ENCODE measurements around the gene BROX.

The BROX gene

GRCh38 chr1:222728746-222729145 is 16.4 kb downstream of the BROX start:
- H3K4me2 ChIP-seq (ENCODE audit: low read length), result no peak overlapping the region
- TF ChIP-seq, protein P1, sequence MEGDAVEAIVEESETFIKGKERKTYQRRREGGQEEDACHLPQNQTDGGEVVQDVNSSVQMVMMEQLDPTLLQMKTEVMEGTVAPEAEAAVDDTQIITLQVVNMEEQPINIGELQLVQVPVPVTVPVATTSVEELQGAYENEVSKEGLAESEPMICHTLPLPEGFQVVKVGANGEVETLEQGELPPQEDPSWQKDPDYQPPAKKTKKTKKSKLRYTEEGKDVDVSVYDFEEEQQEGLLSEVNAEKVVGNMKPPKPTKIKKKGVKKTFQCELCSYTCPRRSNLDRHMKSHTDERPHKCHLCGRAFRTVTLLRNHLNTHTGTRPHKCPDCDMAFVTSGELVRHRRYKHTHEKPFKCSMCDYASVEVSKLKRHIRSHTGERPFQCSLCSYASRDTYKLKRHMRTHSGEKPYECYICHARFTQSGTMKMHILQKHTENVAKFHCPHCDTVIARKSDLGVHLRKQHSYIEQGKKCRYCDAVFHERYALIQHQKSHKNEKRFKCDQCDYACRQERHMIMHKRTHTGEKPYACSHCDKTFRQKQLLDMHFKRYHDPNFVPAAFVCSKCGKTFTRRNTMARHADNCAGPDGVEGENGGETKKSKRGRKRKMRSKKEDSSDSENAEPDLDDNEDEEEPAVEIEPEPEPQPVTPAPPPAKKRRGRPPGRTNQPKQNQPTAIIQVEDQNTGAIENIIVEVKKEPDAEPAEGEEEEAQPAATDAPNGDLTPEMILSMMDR (IDR thresholded peaks at IDR 0.05), result no peak
- no peak overlapping the region for H2AFZ ChIP-seq
- H3K36me3 ChIP-seq (ENCODE audit: control insufficient read depth, insufficient read depth, low read length), result no peaks in the 10 kb centered on the region
- H3K27ac ChIP-seq, result no peak overlapping the region
- no peaks in the 10 kb centered on the region for H3K79me2 ChIP-seq
- no peaks in the 10 kb centered on the region for H3K9me3 ChIP-seq (ENCODE audit: control insufficient read depth, low read length)
- no peaks in the 10 kb centered on the region for H3K4me1 ChIP-seq
- no peak overlapping the region for H3K4me3 ChIP-seq (ENCODE audit: low read depth, low read length)
- H3K9ac ChIP-seq, result no peak overlapping the region
- H3K27me3 ChIP-seq (ENCODE audit: control insufficient read depth, insufficient read depth, low read length), result no peaks in the 10 kb centered on the region

- Histone ChIP-seq H3K9me3 (ENCODE audit: control insufficient read depth, low read length) (no peaks in the 10 kb centered on the region), H3K27ac (no peak overlapping the region), H3K4me2 (ENCODE audit: low read length) (no peak overlapping the region), H3K9ac (no peak overlapping the region), H3K4me1 (no peaks in the 10 kb centered on the region), H3K27me3 (ENCODE audit: control insufficient read depth, insufficient read depth, low read length) (no peaks in the 10 kb centered on the region), H3K79me2 (no peaks in the 10 kb centered on the region), H3K4me3 (ENCODE audit: low read depth, low read length) (no peak overlapping the region), H3K36me3 (ENCODE audit: control insufficient read depth, insufficient read depth, low read length) (no peaks in the 10 kb centered on the region), H2AFZ (no peak overlapping the region)
- TF ChIP-seq, protein P1 (IDR thresholded peaks at IDR 0.05), result no peak
These were observed 18.5 kb downstream of the BROX start for GRCh38 chr1:222730866-222731265.

GRCh38 chr1:222732216-222733159 is 20.1 kb downstream of the BROX start:
- Histone ChIP-seq H3K9me3 (ENCODE audit: control insufficient read depth, low read length) (no peaks in the 10 kb centered on the region), H3K27me3 (ENCODE audit: control insufficient read depth, insufficient read depth, low read length) (no peaks in the 10 kb centered on the region), H3K27ac (no peak overlapping the region), H3K4me1 (no peaks in the 10 kb centered on the region), H2AFZ (no peak overlapping the region), H3K36me3 (ENCODE audit: control insufficient read depth, insufficient read depth, low read length) (no peaks in the 10 kb centered on the region), H3K4me3 (ENCODE audit: low read depth, low read length) (no peak overlapping the region), H3K79me2 (no peaks in the 10 kb centered on the region), H3K9ac (no peak overlapping the region), H3K4me2 (ENCODE audit: low read length) (no peak overlapping the region)
- TF ChIP-seq, protein P1 (IDR thresholded peaks at IDR 0.05), result no peak

- no peak overlapping the region for H3K4me2 ChIP-seq (ENCODE audit: low read length)
- H3K79me2 ChIP-seq, result no peaks in the 10 kb centered on the region
- no peaks in the 10 kb centered on the region for H3K9me3 ChIP-seq (ENCODE audit: control insufficient read depth, low read length)
- no peak overlapping the region for H3K27ac ChIP-seq
- no peaks in the 10 kb centered on the region for H3K4me1 ChIP-seq
- TF ChIP-seq, protein P1 (IDR thresholded peaks at IDR 0.05), result no peak
- no peak overlapping the region for H2AFZ ChIP-seq
- no peaks in the 10 kb centered on the region for H3K36me3 ChIP-seq (ENCODE audit: control insufficient read depth, insufficient read depth, low read length)
- no peak overlapping the region for H3K9ac ChIP-seq
- H3K4me3 ChIP-seq (ENCODE audit: low read depth, low read length), result no peak overlapping the region
- H3K27me3 ChIP-seq (ENCODE audit: control insufficient read depth, insufficient read depth, low read length), result no peaks in the 10 kb centered on the region
These were observed 22.4 kb downstream of the BROX start for GRCh38 chr1:222734740-222735139.

GRCh38 chr1:222736470-222736869 is 24.1 kb downstream of the BROX start:
- Histone ChIP-seq H3K27ac (no peak overlapping the region), H3K4me1 (no peaks in the 10 kb centered on the region), H3K4me2 (ENCODE audit: low read length) (no peak overlapping the region), H3K4me3 (ENCODE audit: low read depth, low read length) (no peak overlapping the region), H3K27me3 (ENCODE audit: control insufficient read depth, insufficient read depth, low read length) (no peaks in the 10 kb centered on the region), H3K9me3 (ENCODE audit: control insufficient read depth, low read length) (no peaks in the 10 kb centered on the region), H2AFZ (no peak overlapping the region), H3K79me2 (no peaks in the 10 kb centered on the region), H3K9ac (no peak overlapping the region), H3K36me3 (ENCODE audit: control insufficient read depth, insufficient read depth, low read length) (no peaks in the 10 kb centered on the region)
- TF ChIP-seq, protein P1 (IDR thresholded peaks at IDR 0.05), result no peak

All from parathyroid adenoma (tissue), 2 donors.